ENCODE data around the gene TBL1Y. TPM values are rescaled to one million over a fixed set of nuclear protein-coding genes. Genes with fewer than 3 reads are reported as not detected.

The TBL1Y gene
- total and polyA plus RNA-seq, 10 of the 15 experiments (the other 5 are each of a cell fraction or from before 2014, with no cell fraction given), result not detected

DNA sequence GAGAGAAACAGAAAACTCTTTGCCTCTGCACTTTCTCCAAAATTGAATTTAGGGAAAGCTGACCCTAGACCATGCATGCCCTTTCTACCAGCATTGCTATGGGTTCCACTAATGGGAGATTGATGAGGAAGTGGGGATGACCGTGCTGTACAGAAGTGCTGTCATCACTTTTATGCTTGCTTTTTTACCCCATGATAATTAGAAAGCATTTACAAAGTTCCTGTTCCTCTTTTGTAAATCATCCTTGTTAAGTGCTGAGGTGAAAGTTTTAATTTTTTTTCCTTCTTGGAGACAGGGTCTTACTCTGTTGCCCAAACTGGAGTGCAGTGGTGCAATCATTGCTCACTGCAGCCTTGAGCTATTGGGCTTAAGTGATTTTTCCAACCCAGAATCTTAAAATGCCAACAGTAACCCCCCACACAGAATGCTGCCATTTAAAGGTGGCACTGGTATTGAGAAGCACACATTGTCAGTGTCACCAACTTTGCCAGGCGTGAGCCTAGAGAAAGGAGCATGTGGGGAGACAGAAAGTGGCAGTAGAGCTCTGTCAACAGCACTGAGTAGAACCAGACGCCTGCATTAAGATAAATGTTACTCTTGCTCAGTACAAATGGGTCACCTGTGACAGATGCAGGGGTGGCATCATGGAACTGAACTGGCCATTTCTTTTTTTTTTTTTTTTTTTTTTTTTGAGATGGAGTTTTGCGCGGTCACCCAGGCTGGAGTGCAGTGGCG, 79.6 kb downstream of the TBL1Y start (continued):
- TF ChIP-seq, protein P1, sequence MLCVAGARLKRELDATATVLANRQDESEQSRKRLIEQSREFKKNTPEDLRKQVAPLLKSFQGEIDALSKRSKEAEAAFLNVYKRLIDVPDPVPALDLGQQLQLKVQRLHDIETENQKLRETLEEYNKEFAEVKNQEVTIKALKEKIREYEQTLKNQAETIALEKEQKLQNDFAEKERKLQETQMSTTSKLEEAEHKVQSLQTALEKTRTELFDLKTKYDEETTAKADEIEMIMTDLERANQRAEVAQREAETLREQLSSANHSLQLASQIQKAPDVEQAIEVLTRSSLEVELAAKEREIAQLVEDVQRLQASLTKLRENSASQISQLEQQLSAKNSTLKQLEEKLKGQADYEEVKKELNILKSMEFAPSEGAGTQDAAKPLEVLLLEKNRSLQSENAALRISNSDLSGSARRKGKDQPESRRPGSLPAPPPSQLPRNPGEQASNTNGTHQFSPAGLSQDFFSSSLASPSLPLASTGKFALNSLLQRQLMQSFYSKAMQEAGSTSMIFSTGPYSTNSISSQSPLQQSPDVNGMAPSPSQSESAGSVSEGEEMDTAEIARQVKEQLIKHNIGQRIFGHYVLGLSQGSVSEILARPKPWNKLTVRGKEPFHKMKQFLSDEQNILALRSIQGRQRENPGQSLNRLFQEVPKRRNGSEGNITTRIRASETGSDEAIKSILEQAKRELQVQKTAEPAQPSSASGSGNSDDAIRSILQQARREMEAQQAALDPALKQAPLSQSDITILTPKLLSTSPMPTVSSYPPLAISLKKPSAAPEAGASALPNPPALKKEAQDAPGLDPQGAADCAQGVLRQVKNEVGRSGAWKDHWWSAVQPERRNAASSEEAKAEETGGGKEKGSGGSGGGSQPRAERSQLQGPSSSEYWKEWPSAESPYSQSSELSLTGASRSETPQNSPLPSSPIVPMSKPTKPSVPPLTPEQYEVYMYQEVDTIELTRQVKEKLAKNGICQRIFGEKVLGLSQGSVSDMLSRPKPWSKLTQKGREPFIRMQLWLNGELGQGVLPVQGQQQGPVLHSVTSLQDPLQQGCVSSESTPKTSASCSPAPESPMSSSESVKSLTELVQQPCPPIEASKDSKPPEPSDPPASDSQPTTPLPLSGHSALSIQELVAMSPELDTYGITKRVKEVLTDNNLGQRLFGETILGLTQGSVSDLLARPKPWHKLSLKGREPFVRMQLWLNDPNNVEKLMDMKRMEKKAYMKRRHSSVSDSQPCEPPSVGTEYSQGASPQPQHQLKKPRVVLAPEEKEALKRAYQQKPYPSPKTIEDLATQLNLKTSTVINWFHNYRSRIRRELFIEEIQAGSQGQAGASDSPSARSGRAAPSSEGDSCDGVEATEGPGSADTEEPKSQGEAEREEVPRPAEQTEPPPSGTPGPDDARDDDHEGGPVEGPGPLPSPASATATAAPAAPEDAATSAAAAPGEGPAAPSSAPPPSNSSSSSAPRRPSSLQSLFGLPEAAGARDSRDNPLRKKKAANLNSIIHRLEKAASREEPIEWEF (IDR thresholded peaks at IDR 0.05; ENCODE audit: insufficient replicate concordance, low read depth, low read length), result no peak
- TF ChIP-seq STAT1 (conservative IDR thresholded peaks at IDR 0.05), result no peak

- in situ Hi-C loops (cut with MboI), result no loop called here
- ChIA-PET POLR2A (no interaction called here), CTCF (no interaction called here), SMC1A (ENCODE audit: uncharacterized antibody, unreplicated experiment) (no interaction called here), RAD21 (ENCODE audit: unreplicated experiment) (no interaction called here)
- Histone ChIP-seq H3K27ac (ENCODE audit: control insufficient read depth, insufficient read depth) (no peak overlapping the region), H3K27me3 (replicated peaks in 1 of 2; ENCODE audit: control insufficient read depth in 2 of 2, insufficient read depth in 2 of 2, low read length in 1 of 2) (no peaks in the 10 kb centered on the region), H4K20me1 (ENCODE audit: control insufficient read depth, insufficient read depth) (no peaks in the 10 kb centered on the region), H3K9me3 (replicated peaks; ENCODE audit: control insufficient read depth, insufficient read depth, low read length) (no peaks in the 10 kb centered on the region), H2AFZ (ENCODE audit: control insufficient read depth, low read depth, low read length) (no peak overlapping the region), H3K4me1 (ENCODE audit: control insufficient read depth, insufficient read depth, low read length) (no peaks in the 10 kb centered on the region), H3K36me3 (ENCODE audit: control insufficient read depth in 2 of 2, insufficient read depth in 2 of 2, low read length in 1 of 2) (no peaks in the 10 kb centered on the region), H3K79me2 (ENCODE audit: control insufficient read depth, insufficient read depth, low read length) (no peaks in the 10 kb centered on the region), H3K4me2 (ENCODE audit: control insufficient read depth, insufficient read depth) (no peak overlapping the region), H3K9ac (ENCODE audit: control insufficient read depth, insufficient read depth, low read length) (no peak overlapping the region), H3K4me3 (no peak overlapping the region)
- no peak for FAIRE-seq
- no peak for ATAC-seq
- no CpG with 5 or more reads among the region's 3 CpGs for WGBS (ENCODE audit: insufficient coverage, insufficient replicate concordance, low lambda C conversion rate, missing lambda C conversion rate)
- DNase-seq (ENCODE audit: low read depth, low spot score), result no peak
- no TSS peak for BruUV-seq (replicated peaks)
- intact Hi-C loops (cut with micrococcal nuclease; ENCODE audit: unreplicated experiment), result no loop called here
- TF ChIP-seq BCL11A (IDR thresholded peaks at IDR 0.05; ENCODE audit: low read depth, low read length), result no peak
- TF ChIP-seq BMI1 (IDR thresholded peaks at IDR 0.05; ENCODE audit: borderline replicate concordance), result no peak
- no peak for TF ChIP-seq HDAC2 (IDR thresholded peaks at IDR 0.05)
- TF ChIP-seq ZNF592 (IDR thresholded peaks at IDR 0.05), result no peak
- TF ChIP-seq, protein P2, sequence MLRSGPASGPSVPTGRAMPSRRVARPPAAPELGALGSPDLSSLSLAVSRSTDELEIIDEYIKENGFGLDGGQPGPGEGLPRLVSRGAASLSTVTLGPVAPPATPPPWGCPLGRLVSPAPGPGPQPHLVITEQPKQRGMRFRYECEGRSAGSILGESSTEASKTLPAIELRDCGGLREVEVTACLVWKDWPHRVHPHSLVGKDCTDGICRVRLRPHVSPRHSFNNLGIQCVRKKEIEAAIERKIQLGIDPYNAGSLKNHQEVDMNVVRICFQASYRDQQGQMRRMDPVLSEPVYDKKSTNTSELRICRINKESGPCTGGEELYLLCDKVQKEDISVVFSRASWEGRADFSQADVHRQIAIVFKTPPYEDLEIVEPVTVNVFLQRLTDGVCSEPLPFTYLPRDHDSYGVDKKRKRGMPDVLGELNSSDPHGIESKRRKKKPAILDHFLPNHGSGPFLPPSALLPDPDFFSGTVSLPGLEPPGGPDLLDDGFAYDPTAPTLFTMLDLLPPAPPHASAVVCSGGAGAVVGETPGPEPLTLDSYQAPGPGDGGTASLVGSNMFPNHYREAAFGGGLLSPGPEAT (IDR thresholded peaks at IDR 0.05; ENCODE audit: low read depth), result no peak
- no peak for TF ChIP-seq POLR2AphosphoS5 (IDR thresholded peaks at IDR 0.05; ENCODE audit: low read length)
- TF ChIP-seq, protein P3, sequence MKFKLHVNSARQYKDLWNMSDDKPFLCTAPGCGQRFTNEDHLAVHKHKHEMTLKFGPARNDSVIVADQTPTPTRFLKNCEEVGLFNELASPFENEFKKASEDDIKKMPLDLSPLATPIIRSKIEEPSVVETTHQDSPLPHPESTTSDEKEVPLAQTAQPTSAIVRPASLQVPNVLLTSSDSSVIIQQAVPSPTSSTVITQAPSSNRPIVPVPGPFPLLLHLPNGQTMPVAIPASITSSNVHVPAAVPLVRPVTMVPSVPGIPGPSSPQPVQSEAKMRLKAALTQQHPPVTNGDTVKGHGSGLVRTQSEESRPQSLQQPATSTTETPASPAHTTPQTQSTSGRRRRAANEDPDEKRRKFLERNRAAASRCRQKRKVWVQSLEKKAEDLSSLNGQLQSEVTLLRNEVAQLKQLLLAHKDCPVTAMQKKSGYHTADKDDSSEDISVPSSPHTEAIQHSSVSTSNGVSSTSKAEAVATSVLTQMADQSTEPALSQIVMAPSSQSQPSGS (IDR thresholded peaks at IDR 0.05; ENCODE audit: low read length), result no peak
Observed at GRCh38 chrY:6992041-6992440, 81.5 kb downstream of the TBL1Y start.

Measured in GM12878 (cell line).